ENCODE results near the gene HSDL2.
"Not testable (repeated sequence)": the region's sequence is repeated elsewhere in the genome, so short reads cannot be mapped to it uniquely, and the experiment has no call there.

Gene HSDL2

GRCh38 chr9:112494153-112494552 lies 114.2 kb downstream of the HSDL2 start:
- DNase-seq (ENCODE audit: low read depth in 1 of 2, low spot score in 1 of 2): no peak

DNA sequence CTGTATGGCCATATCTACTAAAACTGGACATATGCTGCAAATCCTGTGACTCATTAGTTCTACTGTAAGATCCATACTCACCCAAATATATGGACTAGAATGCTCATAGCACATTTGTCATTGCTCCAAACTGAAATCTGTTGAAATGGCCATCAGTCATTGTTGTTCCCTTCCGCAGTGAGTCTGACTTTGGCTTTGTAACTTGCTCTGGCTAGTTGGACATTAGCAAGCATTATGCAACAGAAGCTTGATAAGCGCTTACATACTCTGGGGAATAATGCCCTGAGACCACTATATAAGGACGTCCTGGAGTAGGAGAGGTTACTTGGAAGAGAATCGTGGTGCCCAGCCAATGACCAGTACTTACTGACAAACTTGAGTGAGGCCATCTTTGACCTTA lies 115.7 kb downstream of the HSDL2 start:
- DNase-seq (ENCODE audit: low read depth in 1 of 2, low spot score in 1 of 2): no peak

GRCh38 chr9:112496074-112496722 lies 116.3 kb downstream of the HSDL2 start:
- DNase-seq (ENCODE audit: low read depth in 1 of 2, low spot score in 1 of 2): no peak

- no peak for DNase-seq (ENCODE audit: low read depth in 1 of 2, low spot score in 1 of 2)
These were observed 120.9 kb downstream of the HSDL2 start for GRCh38 chr9:112500842-112501241.

- no peak for DNase-seq (ENCODE audit: low read depth in 1 of 2, low spot score in 1 of 2)
These were observed 121.4 kb downstream of the HSDL2 start for GRCh38 chr9:112501287-112501686.

DNA sequence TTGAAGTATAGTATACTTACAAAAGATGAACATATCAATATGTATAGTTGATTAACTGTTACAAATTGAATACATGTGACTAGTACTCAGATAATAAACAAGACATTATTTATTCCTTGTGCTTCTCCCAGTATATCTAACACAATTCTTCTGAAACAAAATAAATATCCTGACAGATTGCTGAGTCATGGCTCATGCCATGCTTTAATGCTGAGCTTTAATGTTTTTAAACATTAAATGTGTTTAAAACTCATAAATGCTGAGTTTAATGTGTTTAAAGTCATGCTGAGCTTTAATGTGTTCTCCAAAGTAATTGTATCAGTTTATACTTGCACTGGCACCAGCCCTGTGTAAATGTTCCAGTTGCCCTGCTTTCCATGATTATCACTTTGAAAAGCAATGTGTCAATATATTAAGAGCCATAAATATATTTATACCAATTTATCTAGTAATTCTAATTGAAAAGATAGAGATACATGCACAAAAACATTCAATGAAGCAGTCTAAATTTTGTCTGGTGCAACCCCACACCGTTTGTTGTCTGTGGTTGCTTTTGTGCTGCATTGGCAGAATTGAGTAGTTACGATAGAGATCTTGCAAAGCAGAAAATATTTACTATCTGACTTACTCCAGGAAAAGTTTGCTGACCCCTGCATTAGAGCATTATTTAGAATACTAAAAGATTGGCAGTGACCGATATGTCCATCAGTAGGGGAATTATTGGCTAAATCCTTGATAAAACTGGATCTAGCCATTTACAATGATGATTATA lies 122.5 kb downstream of the HSDL2 start:
- DNase-seq (ENCODE audit: low read depth in 1 of 2, low spot score in 1 of 2): no peak

GRCh38 chr9:112503170-112503569 lies 123.3 kb downstream of the HSDL2 start:
- DNase-seq (ENCODE audit: low read depth in 1 of 2, low spot score in 1 of 2): no peak

- DNase-seq (ENCODE audit: low read depth in 1 of 2, low spot score in 1 of 2): no peak
These were observed 125.2 kb downstream of the HSDL2 start for GRCh38 chr9:112505086-112505485.

GRCh38 chr9:112505607-112506006 lies 125.7 kb downstream of the HSDL2 start:
- DNase-seq (ENCODE audit: low read depth in 1 of 2, low spot score in 1 of 2): no peak

GRCh38 chr9:112506571-112506970 lies 126.7 kb downstream of the HSDL2 start:
- DNase-seq (ENCODE audit: low read depth in 1 of 2, low spot score in 1 of 2): no peak

DNA sequence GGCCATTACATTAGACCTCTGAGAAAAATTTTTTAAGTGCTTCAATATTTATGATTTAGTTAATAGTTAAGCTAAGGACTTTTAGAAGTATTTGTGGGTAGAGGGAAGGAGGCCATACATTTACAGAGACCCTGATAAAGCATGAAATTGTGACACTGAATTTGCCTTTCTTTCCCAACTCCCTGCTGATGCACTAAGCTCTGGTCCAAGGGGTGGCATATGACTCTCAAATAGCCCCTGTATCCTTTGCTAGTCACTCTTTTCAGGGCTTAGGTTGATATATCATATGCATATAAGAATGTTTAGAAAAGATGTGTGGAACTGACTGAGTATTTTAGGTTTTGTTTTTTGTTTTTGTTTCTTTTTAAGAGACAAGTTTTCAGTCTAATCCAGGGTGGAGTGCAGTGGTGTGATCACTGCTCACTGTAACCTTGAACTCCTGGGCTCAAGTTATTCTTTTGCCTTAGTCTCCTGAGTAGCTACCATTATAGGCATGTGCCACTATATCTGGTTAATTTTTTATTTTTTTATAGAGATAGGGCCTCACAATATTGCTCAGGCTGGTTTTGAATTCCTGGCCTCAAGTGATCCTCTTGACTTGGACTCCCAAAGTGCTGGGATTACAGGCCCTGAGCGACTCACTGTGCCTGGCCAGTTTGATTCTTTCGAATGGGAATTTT lies 127.2 kb downstream of the HSDL2 start:
- no peak for DNase-seq (ENCODE audit: low read depth in 1 of 2, low spot score in 1 of 2)

- DNase-seq (ENCODE audit: low read depth in 1 of 2, low spot score in 1 of 2): no peak
These were observed 128.5 kb downstream of the HSDL2 start for GRCh38 chr9:112508377-112508776.

- not testable (repeated sequence) for DNase-seq (ENCODE audit: low read depth in 1 of 2, low spot score in 1 of 2)
These were observed 132.5 kb downstream of the HSDL2 start for GRCh38 chr9:112512377-112512776.

DNA sequence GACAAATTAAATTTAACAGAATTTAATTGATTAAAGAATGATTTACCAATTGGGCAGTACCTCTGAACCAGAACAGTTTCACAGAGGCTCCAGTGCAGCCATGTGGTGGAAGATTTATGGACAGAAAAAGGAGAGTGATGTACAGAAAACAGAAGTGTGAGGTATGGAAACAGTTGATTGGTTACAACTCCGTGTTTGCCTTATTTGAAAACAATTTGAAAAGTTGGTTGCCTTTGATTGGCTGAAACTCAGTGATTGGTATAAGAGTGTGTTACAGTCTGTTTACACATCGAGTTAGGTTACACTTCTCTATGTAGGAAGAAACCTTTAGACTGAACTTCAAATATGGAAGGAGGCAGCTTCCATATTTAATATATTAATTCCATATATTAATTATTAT lies 136.9 kb downstream of the HSDL2 start:
- DNase-seq (ENCODE audit: low read depth in 1 of 2, low spot score in 1 of 2): no peak

DNA sequence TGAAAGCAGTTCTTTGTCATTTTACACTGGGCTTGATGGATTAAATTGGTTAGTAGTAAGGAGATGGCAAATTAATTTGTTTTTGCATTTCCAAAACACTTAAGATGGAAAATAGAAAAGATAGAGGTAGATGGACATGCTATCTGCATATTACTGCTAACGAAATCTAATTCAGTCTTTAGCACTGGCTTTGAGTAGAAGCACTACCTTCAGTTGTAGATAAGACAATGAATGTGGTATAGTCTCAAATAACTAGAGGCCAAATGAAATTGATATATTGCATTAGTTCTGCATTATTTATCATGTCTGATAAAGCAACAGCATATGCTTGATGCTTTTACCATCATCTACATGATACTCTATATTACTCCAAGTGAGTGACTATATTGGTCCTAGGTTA lies 140.2 kb downstream of the HSDL2 start:
- no peak for DNase-seq (ENCODE audit: low read depth in 1 of 2, low spot score in 1 of 2)

DNA sequence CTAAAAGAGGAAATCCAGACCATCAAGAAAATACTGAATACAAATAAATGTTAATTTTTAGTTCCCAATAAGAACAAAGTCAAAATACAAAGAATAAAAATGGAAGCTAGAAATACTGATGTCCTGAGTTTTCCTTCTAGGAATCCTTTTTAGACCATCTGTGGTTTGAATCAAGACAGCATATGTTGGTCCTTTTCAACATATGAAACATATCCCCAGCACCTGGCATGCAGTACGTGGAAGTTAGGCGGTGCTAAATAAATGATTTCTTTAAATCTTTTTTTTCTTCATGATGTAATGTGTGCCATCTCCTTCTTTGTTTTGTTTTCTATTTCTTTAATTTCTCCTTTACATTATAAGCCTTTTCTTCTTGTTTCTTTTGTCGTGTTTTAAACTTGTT lies 140.7 kb downstream of the HSDL2 start:
- no peak for DNase-seq (ENCODE audit: low read depth in 1 of 2, low spot score in 1 of 2)
